Measurements from ENCODE around the gene TTLL11.

- TF ChIP-seq EP300 (IDR thresholded peaks at IDR 0.05; ENCODE audit: low read depth) = no peak
- no peak for TF ChIP-seq CTCF (IDR thresholded peaks at IDR 0.05)
- no peak for TF ChIP-seq POLR2A (IDR thresholded peaks at IDR 0.05)
Observed at GRCh38 chr9:121929893-121930875, 162.9 kb downstream of the TTLL11 start.

All from transverse colon (tissue), 3 donors.